ENCODE results near the gene MITD1. TPM values are rescaled to one million over a fixed set of nuclear protein-coding genes. Genes with fewer than 3 reads are reported as not detected.
"Not testable (repeated sequence)": the region's sequence is repeated elsewhere in the genome, so short reads cannot be mapped to it uniquely, and the experiment has no call there.

MITD1 gene
- total RNA-seq, 1 donor from 2014 or later = 28.1 TPM

DNA sequence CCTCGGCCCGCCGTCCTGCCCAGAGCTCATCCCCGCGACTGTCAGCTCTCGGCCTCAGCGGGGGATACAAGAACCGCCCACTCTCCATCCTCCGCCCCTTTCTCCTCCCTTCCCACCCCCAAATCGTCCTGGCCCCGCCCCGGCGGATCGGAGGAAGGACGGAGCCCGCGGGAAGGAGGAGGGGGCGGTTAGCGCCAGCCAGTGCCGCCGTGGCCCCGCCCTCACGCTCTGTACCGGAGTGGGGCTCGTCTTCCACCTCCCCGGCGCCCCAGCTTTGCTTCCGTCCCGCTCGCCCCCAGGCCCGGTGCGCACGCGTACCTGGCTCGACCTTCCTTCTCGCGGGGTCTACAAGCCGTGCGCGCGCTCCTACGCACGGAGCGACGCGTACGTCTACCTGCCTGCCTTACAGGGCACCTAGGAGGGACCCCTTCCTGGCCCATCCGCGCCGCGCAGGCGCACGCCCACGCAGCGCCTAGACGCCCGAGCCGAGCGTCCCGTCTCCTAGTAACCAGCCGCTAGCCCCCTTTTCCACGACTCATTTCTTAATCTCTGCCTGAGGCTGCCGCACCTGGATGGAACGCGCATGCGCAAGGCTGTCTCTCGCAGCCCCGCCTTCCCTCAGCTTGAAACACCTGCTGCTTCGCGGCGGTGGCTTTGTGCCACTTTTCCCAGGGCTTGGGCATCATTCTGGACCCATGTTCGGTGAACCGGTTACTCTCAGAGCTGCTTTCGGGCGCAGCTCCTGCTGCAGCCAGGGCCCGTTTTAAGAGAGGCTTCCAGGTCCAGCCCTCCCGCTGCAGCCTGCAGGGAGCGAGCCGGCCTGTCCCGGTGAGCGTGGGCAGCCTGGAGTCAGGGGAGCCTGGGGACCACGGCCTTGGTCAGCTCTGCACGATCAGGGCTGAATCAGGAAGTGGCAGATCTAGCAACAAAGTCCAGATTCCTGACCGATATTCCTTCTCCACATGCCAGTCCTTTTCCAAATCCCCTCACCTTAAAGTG lies 39.4 kb downstream of the MITD1 start, which contains the start of gene C2orf15:
TSS of gene C2orf15 (plus strand) at position 598 of the 999 bp plus-strand sequence. CDS start 8,852 bp downstream, outside the sequence.
- no peak for TF ChIP-seq CTCF (IDR thresholded peaks at IDR 0.05)
- Histone ChIP-seq H3K27me3 (ENCODE audit: low read depth) (no peaks in the 10 kb centered on the region), H3K4me1 (peaks cover 14% of the 10 kb centered on the region), H3K27ac (peak within 1 kb of the TSS; percentile 79), H3K4me3 (peak within 1 kb of the TSS; percentile 65), H3K9me3 (no peaks in the 10 kb centered on the region), H3K36me3 (no peaks in the 10 kb centered on the region)
- DNase-seq (peak; percentile 97), ATAC-seq (peak; percentile 99)
- intact Hi-C loops (cut with DNase I) = no loop called here

GRCh38 chr2:99140860-99141109 lies 40.1 kb downstream of the MITD1 start:
- H3K4me1 ChIP-seq = peaks cover 14% of the 10 kb centered on the region
- TF ChIP-seq CTCF (IDR thresholded peaks at IDR 0.05) = no peak
- no peaks in the 10 kb centered on the region for H3K9me3 ChIP-seq
- H3K4me3 ChIP-seq = peak overlapping the region; percentile 65
- no peaks in the 10 kb centered on the region for H3K36me3 ChIP-seq
- H3K27me3 ChIP-seq (ENCODE audit: low read depth) = no peaks in the 10 kb centered on the region
- DNase-seq (no peak), ATAC-seq (peak; percentile 64 to 71)
- peak overlapping the region; percentile 79 for H3K27ac ChIP-seq
- intact Hi-C loops (cut with DNase I) = no loop called here

DNA sequence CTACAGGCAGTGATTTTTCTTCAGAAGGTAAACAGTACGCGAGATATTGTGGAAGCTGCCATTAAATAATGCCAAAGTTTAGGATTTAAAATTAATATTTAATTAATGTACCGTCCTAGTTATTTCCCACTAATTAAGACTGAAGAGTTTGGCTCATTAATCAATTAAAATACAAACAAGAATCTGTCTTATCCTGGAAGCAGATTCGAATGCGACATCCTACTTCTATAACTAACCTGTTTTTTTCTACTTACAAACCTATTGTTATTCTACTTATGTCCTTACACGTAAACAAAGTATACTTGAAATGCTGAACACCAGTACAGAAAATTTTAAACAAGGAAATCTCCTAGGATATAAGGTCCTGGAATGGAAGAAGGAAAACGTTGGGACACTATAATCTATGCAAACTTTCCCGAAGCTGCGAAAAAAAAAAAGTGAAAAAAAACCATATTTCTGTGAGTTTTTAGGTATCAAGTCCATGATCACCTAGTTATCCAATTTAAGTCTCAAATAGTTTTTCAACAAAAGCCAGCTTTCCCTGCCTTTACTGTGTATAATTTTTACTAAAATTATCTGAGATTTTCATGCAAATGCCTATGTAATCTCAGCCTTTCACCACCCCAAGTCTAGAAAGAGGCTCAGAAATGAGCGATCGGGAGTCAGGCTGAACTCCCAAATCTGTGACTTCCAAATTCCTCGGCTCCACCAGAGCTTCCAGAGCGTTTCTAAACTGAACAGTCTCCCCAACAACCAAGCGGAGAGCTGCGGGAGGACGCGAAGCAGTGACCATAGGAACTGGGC lies 40.6 kb downstream of the MITD1 start:
- H3K4me1 ChIP-seq = peaks cover 14% of the 10 kb centered on the region
- ATAC-seq (no peak), DNase-seq (no peak)
- H3K9me3 ChIP-seq = no peaks in the 10 kb centered on the region
- no peaks in the 10 kb centered on the region for H3K36me3 ChIP-seq
- no peaks in the 10 kb centered on the region for H3K27me3 ChIP-seq (ENCODE audit: low read depth)
- peak overlapping the region; percentile 65 for H3K4me3 ChIP-seq
- H3K27ac ChIP-seq = peak overlapping the region; percentile 79
- TF ChIP-seq CTCF (IDR thresholded peaks at IDR 0.05) = no peak
- intact Hi-C loops (cut with DNase I) = no loop called here

GRCh38 chr2:99139003-99139402 lies 41.9 kb downstream of the MITD1 start:
- intact Hi-C loops (cut with DNase I) = no loop called here
- Histone ChIP-seq H3K4me1 (peaks cover 14% of the 10 kb centered on the region), H3K36me3 (no peaks in the 10 kb centered on the region), H3K27me3 (ENCODE audit: low read depth) (no peaks in the 10 kb centered on the region), H3K9me3 (no peaks in the 10 kb centered on the region), H3K4me3 (no peak overlapping the region), H3K27ac (no peak overlapping the region)
- no peak for DNase-seq
- ATAC-seq = no peak
- no peak for TF ChIP-seq CTCF (IDR thresholded peaks at IDR 0.05)

GRCh38 chr2:99135044-99135556 lies 45.8 kb downstream of the MITD1 start:
- H3K36me3 ChIP-seq; H3K27ac ChIP-seq; intact Hi-C loops (cut with DNase I); H3K27me3 ChIP-seq (ENCODE audit: low read depth); H3K4me3 ChIP-seq; DNase-seq; ATAC-seq; H3K4me1 ChIP-seq; H3K9me3 ChIP-seq: not testable (repeated sequence)
